ENCODE data around the gene KCNMA1. TPM values are rescaled to one million over a fixed set of nuclear protein-coding genes. Genes with fewer than 3 reads are reported as not detected.

KCNMA1 gene
- polyA plus RNA-seq, 1 of the 3 experiments (the other 2 are of a cell fraction): 107 TPM

GRCh38 chr10:77391605-77392235, 245.9 kb downstream of the KCNMA1 start:
- no peaks in the 10 kb centered on the region for H3K27me3 ChIP-seq (ENCODE audit: insufficient read depth)
- CTCF ChIA-PET: interaction anchor here (0.6 to 10.8 kb wide), 41 partner anchors 9 to 1435 kb away, joined by 3 to 96 read pairs (median 4); no protein-coding TSS in a partner anchor
- H3K79me2 ChIP-seq (ENCODE audit: insufficient read depth): peaks cover 7% of the 10 kb centered on the region; the same call in 1 of the 2 replicates
- peaks cover 42% of the 10 kb centered on the region for H3F3A ChIP-seq (replicated peaks; ENCODE audit: insufficient read depth)
- H3K9ac ChIP-seq: peak overlapping the region; percentile 60
- H4K20me1 ChIP-seq (ENCODE audit: insufficient read depth): peaks cover 3% of the 10 kb centered on the region; the same call in 1 of the 2 replicates
- H3K4me2 ChIP-seq: peak overlapping the region; percentile 60
- peak overlapping the region; percentile 78 to 95 for H3K27ac ChIP-seq (ENCODE audit: low read depth in 2 of 2, low read length in 1 of 2)
- no peaks in the 10 kb centered on the region for H3K9me3 ChIP-seq
- DNase-seq: peak; percentile 66
- WGBS (ENCODE audit: low lambda C conversion rate): 28% methylated on average over 12 of the region's 12 CpGs
- H2AFZ ChIP-seq (ENCODE audit: low read depth): peak overlapping the region; percentile 70; the same call in 1 of the 2 replicates
- H3K4me3 ChIP-seq (ENCODE audit: low read depth in 2 of 2, low read length in 1 of 2): no peak overlapping the region
- TF ChIP-seq TCF12 (IDR thresholded peaks at IDR 0.05) (peak; percentile 19; the same call in 1 of the 2 replicates), FOSL2 (IDR thresholded peaks at IDR 0.05; ENCODE audit: borderline replicate concordance, low read depth) (no peak), ELF1 (IDR thresholded peaks at IDR 0.05) (peak; percentile 4; the same call in 1 of the 2 replicates), MAX (IDR thresholded peaks at IDR 0.05; ENCODE audit: low read depth) (peak; percentile 48), NFIC (IDR thresholded peaks at IDR 0.05; ENCODE audit: borderline replicate concordance) (0 out of 2 replicates have a peak, but pooled peaks have one; percentile 6), SMC3 (IDR thresholded peaks at IDR 0.05; ENCODE audit: low read depth, low read length) (peak; percentile 71), EP300 (IDR thresholded peaks at IDR 0.05; ENCODE audit: borderline replicate concordance in 1 of 2, low read depth in 1 of 2, low read length in 1 of 2) (no peak; a peak in 1 of 4 replicates), CTCF (IDR thresholded peaks at IDR 0.05) (peak; percentile 75), RAD21 (IDR thresholded peaks at IDR 0.05; ENCODE audit: low read length) (peak; percentile 78)
- H3K9me2 ChIP-seq: no peaks in the 10 kb centered on the region
- POLR2A ChIA-PET: no interaction called here
- H3K4me1 ChIP-seq (ENCODE audit: control insufficient read depth in 1 of 2, insufficient read depth in 2 of 2, low read depth in 1 of 2, low read length in 1 of 2): peaks cover 49 to 57% of the 10 kb centered on the region in 2 experiments
- H3K36me3 ChIP-seq (replicated peaks in 1 of 2; ENCODE audit: control insufficient read depth in 1 of 2, insufficient read depth in 2 of 2, low read length in 1 of 2): no peaks in the 10 kb centered on the region

- TF ChIP-seq EP300 (IDR thresholded peaks at IDR 0.05; ENCODE audit: borderline replicate concordance in 1 of 2, low read depth in 1 of 2, low read length in 1 of 2): peak in 1 of 2 experiments; percentile 82; a peak in 2 of 4 replicates
- no peak for TF ChIP-seq YY1 (IDR thresholded peaks at IDR 0.05; ENCODE audit: low read depth)
- no peak for TF ChIP-seq NRF1 (IDR thresholded peaks at IDR 0.05; ENCODE audit: low read depth, low read length)
- 0 out of 2 replicates have a peak, but pooled peaks have one; percentile 27 for TF ChIP-seq FOXJ3 (CRISPR knock-in tag; IDR thresholded peaks at IDR 0.05)
- peak; percentile 43; the same call in 1 of the 2 replicates for TF ChIP-seq GATA2 (CRISPR knock-in tag; IDR thresholded peaks at IDR 0.05)
- no peak for TF ChIP-seq TAF1 (IDR thresholded peaks at IDR 0.05; ENCODE audit: borderline replicate concordance, low read depth, low read length)
- TF ChIP-seq CHD2 (IDR thresholded peaks at IDR 0.05; ENCODE audit: low read length, partially characterized antibody): no peak
- no peak for TF ChIP-seq FOSL2 (IDR thresholded peaks at IDR 0.05; ENCODE audit: borderline replicate concordance, low read depth)
- TF ChIP-seq FOXM1 (IDR thresholded peaks at IDR 0.05; ENCODE audit: low read depth): no peak
- TF ChIP-seq IRF3 (IDR thresholded peaks at IDR 0.05; ENCODE audit: low read depth, low read length): no peak
- no peak for TF ChIP-seq MEF2A (IDR thresholded peaks at IDR 0.05; ENCODE audit: borderline replicate concordance, low read depth)
- TF ChIP-seq USF2 (IDR thresholded peaks at IDR 0.05; ENCODE audit: borderline replicate concordance, low read depth, low read length): no peak
- peaks cover 49 to 57% of the 10 kb centered on the region in 2 experiments for H3K4me1 ChIP-seq (ENCODE audit: control insufficient read depth in 1 of 2, insufficient read depth in 2 of 2, low read depth in 1 of 2, low read length in 1 of 2)
- H3K9ac ChIP-seq: peak overlapping the region; percentile 60
- H3K79me2 ChIP-seq (ENCODE audit: insufficient read depth): peaks cover 7% of the 10 kb centered on the region; the same call in 1 of the 2 replicates
- peak overlapping the region; percentile 71 to 95 for H3K27ac ChIP-seq (ENCODE audit: low read depth in 2 of 2, low read length in 1 of 2)
- no peak for DNase-seq
- H4K20me1 ChIP-seq (ENCODE audit: insufficient read depth): peaks cover 3% of the 10 kb centered on the region; the same call in 1 of the 2 replicates
- peak overlapping the region; percentile 63; the same call in 1 of the 2 replicates for H2AFZ ChIP-seq (ENCODE audit: low read depth)
- H3K9me3 ChIP-seq: no peaks in the 10 kb centered on the region
- WGBS (ENCODE audit: low lambda C conversion rate): 50% methylated on average over 2 of the region's 2 CpGs
- CTCF ChIA-PET: interaction anchor here (0.9 to 10.8 kb wide), 15 partner anchors 8 to 322 kb away, joined by 3 to 96 read pairs (median 4); no protein-coding TSS in a partner anchor
- H3K27me3 ChIP-seq (ENCODE audit: insufficient read depth): no peaks in the 10 kb centered on the region
- H3K9me2 ChIP-seq: no peaks in the 10 kb centered on the region
- H3K4me3 ChIP-seq (ENCODE audit: low read depth in 2 of 2, low read length in 1 of 2): no peak overlapping the region
- peak overlapping the region; percentile 60 for H3K4me2 ChIP-seq
- H3K36me3 ChIP-seq (replicated peaks in 1 of 2; ENCODE audit: control insufficient read depth in 1 of 2, insufficient read depth in 2 of 2, low read length in 1 of 2): no peaks in the 10 kb centered on the region
- POLR2A ChIA-PET: no interaction called here
- peaks cover 44% of the 10 kb centered on the region for H3F3A ChIP-seq (replicated peaks; ENCODE audit: insufficient read depth)
Observed at GRCh38 chr10:77390481-77390891, 247.1 kb downstream of the KCNMA1 start.

All from SK-N-SH (cell line).